GM18498 (cell line): ENCODE measurements around the gene NKX1-1.
"Not testable (repeated sequence)": the region's sequence is repeated elsewhere in the genome, so short reads cannot be mapped to it uniquely, and the experiment has no call there.

Experiments
- ATAC-seq: cut with Tn5 transposase; IDR thresholded peaks from one replicate; pipeline ENCODE4 v1.9.1; 2021; ENCODE audit warnings: mild to moderate bottlenecking, moderate library complexity; ENCODE audit not compliant: unreplicated experiment

The NKX1-1 gene

DNA sequence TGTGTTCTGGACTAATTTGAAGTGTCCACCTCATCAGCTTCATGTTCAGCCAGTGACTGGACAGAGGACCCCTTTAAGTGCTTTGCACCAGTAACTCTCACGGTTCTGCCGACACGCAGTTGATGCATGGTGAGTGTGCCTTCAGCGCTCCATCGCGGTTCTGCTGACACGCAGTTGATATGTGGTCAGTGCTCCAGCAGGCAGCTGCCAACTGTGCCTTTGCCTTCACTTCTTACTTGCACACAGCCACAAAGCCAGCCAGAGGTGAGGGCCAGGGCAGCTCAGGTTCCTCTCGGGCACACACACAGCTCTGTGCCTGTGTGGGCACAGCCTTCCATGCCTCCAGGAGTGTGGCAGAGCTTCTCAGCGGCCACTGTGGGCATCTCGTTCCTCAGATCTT lies 12.4 kb downstream of the NKX1-1 start:
- ATAC-seq = no peak

DNA sequence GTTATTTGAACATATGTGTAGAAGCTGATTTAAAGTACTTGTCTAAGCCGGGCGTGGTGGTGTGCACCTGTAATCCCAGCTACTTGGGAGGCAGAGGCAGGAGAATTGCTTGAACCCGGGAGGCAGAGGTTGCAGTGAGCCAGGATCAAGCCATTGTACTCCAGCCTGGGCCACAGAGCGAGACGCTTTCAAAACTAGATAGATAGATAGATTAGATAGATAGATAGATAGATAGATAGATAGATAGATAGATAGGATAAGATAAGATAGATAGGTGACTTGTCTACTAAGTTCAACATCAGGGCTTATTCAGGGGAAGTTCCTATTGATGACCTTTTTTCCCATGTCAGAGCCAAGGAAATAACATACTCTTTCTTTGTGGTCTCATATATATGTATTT lies 12.9 kb downstream of the NKX1-1 start:
- not testable (repeated sequence) for ATAC-seq

- ATAC-seq = no peak
Observed at GRCh38 chr4:1385373-1386340, 20.6 kb downstream of the NKX1-1 start.

GRCh38 chr4:1384675-1385372 lies 21.4 kb downstream of the NKX1-1 start:
- no peak for ATAC-seq

DNA sequence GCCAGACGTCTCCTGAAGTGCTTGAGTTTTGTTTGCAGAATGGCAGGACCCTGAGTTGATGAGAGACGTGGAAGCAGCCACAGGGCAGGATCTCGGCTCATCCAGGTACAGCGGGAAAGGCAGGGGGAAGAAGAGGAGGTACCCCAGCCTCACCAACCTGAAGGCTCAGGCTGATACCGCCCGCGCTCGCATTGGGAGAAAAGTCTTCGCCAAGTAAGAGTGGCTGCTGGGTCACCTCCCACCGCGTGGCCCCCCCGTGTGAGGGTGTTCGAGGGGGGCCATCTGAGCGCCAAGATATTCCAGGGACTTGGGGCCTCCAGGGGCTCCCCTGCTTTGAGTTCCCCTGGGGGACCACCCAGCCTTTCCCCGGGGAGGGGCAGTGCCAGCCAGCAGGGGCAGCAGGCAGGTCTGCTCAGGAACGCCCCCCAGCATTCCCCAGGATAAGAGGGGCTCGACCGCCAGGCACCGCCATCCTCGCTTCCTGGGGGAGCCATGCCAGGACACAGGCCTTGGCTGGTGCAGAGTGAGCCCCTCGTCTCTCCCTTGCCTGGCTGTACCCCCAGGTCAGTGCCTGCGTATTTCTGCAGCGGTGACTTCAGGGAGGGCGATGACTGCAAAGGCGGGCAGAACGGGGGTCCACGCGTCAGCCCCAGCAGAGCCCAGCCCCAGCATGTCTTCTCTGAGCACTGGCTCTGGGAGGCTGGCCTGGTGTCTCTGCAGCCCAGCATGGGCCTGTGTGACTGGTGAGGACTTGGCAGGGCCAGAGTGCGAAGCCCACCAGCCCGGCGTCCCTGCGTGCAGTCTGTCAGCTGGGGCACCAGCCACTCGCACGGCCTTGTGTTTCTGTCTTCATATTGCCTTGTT lies 22.3 kb downstream of the NKX1-1 start:
- no peak for ATAC-seq

GRCh38 chr4:1382776-1383727 lies 23.2 kb downstream of the NKX1-1 start:
- ATAC-seq = no peak

GRCh38 chr4:1381944-1382541 lies 24.2 kb downstream of the NKX1-1 start:
- no peak for ATAC-seq

DNA sequence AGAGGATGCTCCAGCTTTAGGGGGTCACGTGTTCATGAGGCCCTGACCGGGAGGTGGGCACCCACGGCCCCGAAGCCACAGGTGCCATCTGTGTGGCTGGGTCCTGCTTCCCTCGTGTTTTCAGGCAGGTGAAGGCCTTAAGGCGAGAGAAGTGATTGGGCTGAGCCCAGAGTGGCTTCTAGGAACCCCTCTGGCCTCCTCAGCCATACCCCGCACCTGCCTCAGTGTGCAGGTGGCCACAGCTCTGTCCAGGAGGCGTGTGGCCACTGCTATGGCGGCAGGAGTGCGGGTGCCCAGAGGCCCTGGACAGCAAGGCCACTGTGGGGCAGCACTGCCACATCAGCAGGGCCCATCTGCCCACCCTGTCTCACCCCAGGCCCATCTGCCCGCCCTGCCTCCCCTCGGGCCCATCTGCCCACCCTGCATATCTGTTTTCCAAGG lies 25.0 kb downstream of the NKX1-1 start:
- no peak for ATAC-seq

DNA sequence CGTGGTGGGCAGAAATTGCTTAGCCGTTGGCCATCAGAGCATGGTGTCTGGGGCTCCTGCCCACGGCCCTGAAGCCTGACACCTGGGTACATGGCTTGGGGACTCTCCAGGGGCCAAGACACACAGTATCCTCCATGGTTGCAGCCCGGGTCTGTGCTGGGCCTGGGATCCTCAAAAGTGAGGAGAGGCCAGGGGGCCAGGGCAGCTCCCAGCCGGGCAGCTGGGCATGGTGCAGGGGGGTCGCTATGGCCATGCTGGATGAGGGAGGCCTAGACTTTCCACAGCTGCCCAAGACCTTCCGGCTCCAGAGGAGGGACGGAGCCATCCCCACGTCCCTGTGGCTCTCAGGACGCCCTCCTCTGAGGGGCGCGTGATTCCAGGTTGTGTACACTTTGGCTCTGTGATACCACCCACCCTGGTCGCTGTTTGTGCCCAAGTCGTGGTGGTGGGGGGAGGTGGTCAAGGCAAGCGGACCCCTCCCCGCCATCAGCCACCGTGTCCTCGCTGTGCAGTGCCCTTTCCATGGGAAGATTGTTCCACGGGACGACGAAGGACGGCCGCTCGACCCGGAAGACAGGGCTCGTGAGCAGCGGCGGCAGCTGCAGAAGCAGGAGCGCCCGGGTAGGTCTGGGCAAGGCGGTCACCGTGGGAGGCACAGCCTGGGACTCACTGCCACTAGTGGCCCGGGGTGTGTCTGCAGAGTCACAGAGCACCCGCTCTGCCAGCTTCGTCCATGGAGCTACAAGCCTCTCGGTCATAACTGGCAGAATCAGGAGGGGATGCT lies 25.7 kb downstream of the NKX1-1 start:
- no peak for ATAC-seq

- ATAC-seq = no peak
Observed at GRCh38 chr4:1379801-1380331, 26.4 kb downstream of the NKX1-1 start.

- ATAC-seq = no peak
Observed at GRCh38 chr4:1379351-1379781, 26.9 kb downstream of the NKX1-1 start.

DNA sequence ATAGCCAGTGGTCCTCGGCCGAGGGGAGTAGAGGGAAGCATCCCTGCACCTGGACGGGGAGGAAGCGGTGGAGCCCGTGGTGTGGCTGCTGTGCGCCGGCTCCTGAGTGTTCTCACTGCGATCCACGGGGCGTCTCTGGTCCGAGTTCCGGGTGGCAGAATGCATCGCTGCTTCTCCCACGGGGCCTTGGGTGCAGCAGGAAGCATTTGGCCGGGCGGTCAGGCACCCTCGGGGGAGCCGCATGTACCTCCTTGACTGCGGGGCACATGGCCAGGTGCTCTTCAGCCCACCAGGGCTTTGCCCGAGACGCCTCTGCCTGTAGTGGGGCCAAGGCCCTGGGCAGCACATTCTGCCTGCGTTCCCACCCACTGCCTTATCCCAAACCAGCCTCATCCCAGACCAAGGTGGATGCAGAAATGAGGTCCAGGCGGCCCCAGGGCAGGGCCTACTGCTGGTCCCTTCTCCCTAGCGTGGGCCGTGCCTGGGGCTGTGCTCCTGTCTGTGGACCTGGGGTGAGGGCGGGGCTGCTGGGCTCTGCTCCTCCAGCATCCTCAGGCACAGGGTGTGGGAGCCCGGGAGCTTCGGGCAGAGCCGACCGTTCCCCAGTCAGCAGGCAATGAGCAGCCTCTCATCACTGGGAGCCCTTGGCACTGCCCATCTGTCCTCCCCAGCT lies 27.5 kb downstream of the NKX1-1 start:
- ATAC-seq = no peak

GRCh38 chr4:1377606-1378261 lies 28.5 kb downstream of the NKX1-1 start:
- no peak for ATAC-seq

DNA sequence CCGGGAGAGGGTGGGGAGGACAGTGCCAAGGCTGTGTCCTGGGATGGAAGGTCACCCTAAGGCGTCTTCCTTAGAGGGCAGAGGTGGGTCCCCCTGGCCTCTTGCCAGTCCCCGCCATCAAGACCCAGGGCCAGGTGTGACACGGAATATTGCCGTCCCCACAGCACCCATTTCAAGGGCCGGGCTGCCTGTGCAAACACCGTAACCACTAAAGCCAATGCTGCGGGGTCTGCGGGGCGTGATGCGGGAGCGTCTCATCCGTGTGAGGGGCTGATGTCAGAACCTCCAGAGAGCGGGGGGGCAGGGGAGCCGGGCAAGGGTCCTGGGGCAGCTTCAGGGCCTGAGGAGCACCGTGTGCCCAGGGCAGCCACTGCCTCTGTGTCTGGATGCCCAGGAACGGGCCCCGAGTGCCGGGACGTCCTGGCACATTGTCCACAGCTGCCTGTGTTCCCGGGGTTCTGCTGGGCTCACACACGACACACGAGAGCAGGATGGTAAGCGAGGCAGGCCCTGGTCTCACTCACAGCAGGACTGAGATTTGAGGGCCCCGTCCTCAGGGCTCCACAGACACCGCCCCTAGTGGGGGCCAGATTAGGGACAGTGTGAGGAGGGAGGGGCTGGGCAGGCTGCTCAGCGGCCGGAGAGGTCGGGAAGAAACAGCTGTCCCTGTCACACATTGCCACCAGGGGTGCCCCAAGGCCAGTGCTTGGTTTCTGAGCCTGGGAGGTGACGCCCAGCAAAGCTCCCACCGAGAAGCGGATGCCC lies 29.2 kb downstream of the NKX1-1 start:
- ATAC-seq = no peak

DNA sequence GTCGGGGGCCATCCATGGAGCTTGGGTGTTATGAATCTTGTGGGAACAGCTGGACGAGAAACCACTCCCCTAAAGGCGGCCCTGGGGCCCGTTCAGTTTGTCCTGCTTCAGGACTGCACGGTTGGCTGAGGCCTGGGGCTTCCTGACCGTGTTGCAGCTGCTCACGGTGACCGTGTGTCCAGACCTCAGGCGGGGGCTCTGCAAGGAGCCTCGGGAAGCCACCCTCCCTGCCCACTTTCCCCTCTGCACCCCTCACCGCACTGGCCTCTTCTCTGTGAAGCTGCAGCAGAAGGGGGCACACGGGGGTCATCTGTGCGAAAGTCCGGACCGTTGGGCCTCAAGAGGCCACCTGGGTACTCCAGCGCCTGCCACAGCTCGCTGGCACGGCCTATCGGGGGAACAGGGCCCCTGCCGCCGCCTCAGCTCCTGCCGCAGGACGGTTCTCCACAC lies 29.8 kb downstream of the NKX1-1 start:
- ATAC-seq = no peak

DNA sequence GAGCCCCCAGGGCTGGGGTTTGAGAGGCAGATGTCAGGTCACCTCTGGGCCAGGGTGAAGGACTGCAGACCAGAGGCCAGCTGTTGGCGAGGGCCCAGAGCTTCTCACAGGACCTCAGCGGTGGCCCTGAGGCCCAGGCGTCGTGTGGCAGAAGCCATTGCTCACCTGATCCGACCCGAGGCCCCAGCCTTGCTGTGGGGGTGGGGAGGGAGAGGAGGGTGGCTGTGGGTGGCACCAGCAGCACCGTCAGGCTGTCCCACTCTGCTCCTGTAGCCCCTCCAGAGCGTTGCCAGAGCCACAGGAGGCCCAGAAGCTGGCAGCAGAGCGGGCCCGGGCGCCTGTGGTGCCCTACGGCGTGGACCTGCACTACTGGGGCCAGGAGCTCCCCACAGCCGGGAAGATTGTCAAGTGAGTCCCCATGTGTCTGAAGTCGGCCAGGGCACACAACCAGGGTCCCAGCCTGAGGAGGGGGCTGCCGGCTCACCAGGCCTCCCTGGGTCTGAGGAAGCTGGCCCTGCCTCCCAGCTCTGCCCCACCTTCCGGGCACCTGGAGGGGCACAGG lies 30.4 kb downstream of the NKX1-1 start:
- no peak for ATAC-seq
